OCI-LY3 (cell line): ENCODE results near the gene GRK6.
A peak's percentile ranks its signal among the peaks of the same experiment; 100 is the strongest.

Experiments
- H2AFZ ChIP-seq: fragments of 200-600, 300-600 bp; shearing (Covaris generic); 2 replicates; pipeline ENCODE4 v1.6.0; 2014; ENCODE audit warnings: antibody characterized with exemption, low read depth, low read length
- H3K27ac ChIP-seq: fragments of 200-600, 300-600 bp; sonication (generic); 2 replicates; pipeline ENCODE4 v1.5.1; 2014; ENCODE audit warnings: mild to moderate bottlenecking, low read length, moderate library complexity, mixed read lengths
- H3K27me3 ChIP-seq: fragments of 200-600, 300-600 bp; sonication (generic); 2 replicates; pipeline ENCODE4 v1.6.1; 2014; ENCODE audit warnings: low read depth, low read length, mixed read lengths
- H3K36me3 ChIP-seq: fragments of 200-600, 300-600 bp; sonication (generic); replicated peaks from 2 replicates; pipeline ENCODE3; 2014; ENCODE audit warnings: low read depth, low read length, mixed read lengths
- H3K4me1 ChIP-seq: fragments of 300-600, 200-600 bp; sonication (generic); 2 replicates; pipeline ENCODE4 v1.6.1; 2014; ENCODE audit warnings: low read length, mixed read lengths
- H3K4me2 ChIP-seq: fragments of 200-600, 300-600 bp; sonication (generic); 2 replicates; pipeline ENCODE4 v1.6.1; 2014; ENCODE audit warnings: low read length, mixed read lengths
- H3K4me3 ChIP-seq: fragments of 300-600, 200-600 bp; sonication (generic); 2 replicates; pipeline ENCODE4 v1.5.1; 2014; ENCODE audit warnings: antibody characterized with exemption, mild to moderate bottlenecking, low read length, moderate library complexity
- H3K79me2 ChIP-seq: fragments of 300-600, 200-600 bp; shearing (Covaris generic); 2 replicates; pipeline ENCODE4 v1.6.1; 2014; ENCODE audit warnings: mild to moderate bottlenecking, low read length, mixed read lengths
- H3K9ac ChIP-seq: fragments of 300-600, 200-600 bp; shearing (Covaris generic); 2 replicates; pipeline ENCODE4 v1.6.0; 2014; ENCODE audit warnings: mild to moderate bottlenecking, low read length, moderate library complexity
- H3K9me3 ChIP-seq: fragments of 200-600, 300-600 bp; shearing (Covaris generic); 2 replicates; pipeline ENCODE4 v1.6.1; 2014; ENCODE audit warnings: low read length, mixed read lengths; ENCODE audit not compliant: insufficient read depth
- H4K20me1 ChIP-seq: fragments of 200-600, 300-600 bp; sonication (generic); 2 replicates; pipeline ENCODE4 v1.6.1; 2016; ENCODE audit warnings: low read length, mixed read lengths; ENCODE audit not compliant: insufficient read depth
- EZH2phosphoT487 ChIP-seq: fragments of 200-600 bp; shearing (Covaris generic); IDR thresholded peaks from 2 replicates; pipeline ENCODE4 v1.6.1; 2018; ENCODE audit warnings: antibody characterized with exemption, mixed run types, low read depth
- TF ChIP-seq, protein P1 (sequence below): fragments of 200-600, 300-600 bp; sonication (generic); IDR thresholded peaks from 2 replicates; pipeline ENCODE4 v1.5.1; 2014; ENCODE audit warnings: antibody characterized with exemption, low read length, low read depth

Gene GRK6

DNA sequence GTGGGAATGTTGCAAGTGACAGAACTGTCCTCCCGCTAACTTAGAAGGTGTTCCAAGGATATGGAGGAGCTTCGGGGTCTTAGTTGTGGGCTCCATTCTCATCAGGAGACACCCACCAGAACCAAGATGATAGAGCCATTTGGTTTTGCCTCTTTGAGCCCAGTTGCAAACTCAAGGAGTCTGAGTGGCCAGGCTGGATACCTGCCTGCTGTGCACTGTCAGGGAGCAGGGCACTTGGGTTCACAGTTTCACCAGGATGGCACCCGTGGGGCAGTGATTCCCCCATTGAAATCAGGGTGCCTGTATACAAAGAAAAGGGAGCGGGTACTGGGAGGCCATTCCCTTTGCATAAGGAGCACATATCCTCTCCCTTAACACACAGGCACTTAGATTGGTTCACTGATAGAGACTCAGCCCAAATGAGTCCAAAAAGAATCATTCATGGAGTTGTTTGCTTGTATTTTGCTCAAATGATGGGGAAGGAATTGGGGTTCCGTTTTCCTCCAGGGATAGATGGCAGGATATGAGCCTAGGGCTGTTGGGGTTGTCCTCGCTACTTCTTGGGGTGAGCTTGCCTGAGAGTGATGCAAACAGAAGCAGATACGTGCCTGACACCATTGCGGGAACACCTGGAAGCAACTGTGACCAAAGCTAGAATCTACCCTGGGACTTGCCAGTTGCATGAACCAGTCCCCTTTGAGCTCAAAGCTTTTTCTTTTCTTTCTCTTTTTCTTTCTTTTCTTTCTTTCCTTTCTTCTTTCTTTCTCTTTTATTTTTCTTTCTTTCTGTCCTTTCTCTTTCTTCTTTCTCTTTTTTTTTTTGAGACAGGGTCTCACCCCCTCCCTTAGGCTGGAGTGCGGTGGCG, 18.8 kb downstream of the GRK6 start:
- Histone ChIP-seq H3K4me2 (peak overlapping the region; percentile 100), H3K4me3 (peak overlapping the region; percentile 81), H3K9ac (peak overlapping the region; percentile 78), H4K20me1 (no peaks in the 10 kb centered on the region), H2AFZ (no peak overlapping the region), H3K27me3 (no peaks in the 10 kb centered on the region), H3K27ac (no peak overlapping the region), H3K36me3 (no peaks in the 10 kb centered on the region), H3K4me1 (peaks cover 35% of the 10 kb centered on the region), H3K79me2 (no peaks in the 10 kb centered on the region), H3K9me3 (no peaks in the 10 kb centered on the region)
- TF ChIP-seq, protein P1, sequence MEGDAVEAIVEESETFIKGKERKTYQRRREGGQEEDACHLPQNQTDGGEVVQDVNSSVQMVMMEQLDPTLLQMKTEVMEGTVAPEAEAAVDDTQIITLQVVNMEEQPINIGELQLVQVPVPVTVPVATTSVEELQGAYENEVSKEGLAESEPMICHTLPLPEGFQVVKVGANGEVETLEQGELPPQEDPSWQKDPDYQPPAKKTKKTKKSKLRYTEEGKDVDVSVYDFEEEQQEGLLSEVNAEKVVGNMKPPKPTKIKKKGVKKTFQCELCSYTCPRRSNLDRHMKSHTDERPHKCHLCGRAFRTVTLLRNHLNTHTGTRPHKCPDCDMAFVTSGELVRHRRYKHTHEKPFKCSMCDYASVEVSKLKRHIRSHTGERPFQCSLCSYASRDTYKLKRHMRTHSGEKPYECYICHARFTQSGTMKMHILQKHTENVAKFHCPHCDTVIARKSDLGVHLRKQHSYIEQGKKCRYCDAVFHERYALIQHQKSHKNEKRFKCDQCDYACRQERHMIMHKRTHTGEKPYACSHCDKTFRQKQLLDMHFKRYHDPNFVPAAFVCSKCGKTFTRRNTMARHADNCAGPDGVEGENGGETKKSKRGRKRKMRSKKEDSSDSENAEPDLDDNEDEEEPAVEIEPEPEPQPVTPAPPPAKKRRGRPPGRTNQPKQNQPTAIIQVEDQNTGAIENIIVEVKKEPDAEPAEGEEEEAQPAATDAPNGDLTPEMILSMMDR, result no peak
- TF ChIP-seq EZH2phosphoT487, result no peak

- H3K9me3 ChIP-seq, result no peaks in the 10 kb centered on the region
- H3K4me1 ChIP-seq, result peaks cover 35% of the 10 kb centered on the region
- H3K4me3 ChIP-seq, result peak overlapping the region; percentile 81
- TF ChIP-seq, protein P1, result no peak
- no peak for TF ChIP-seq EZH2phosphoT487
- peak overlapping the region; percentile 100 for H3K4me2 ChIP-seq
- no peaks in the 10 kb centered on the region for H3K79me2 ChIP-seq
- 0 out of 2 replicates have a peak overlapping the region, but pooled peaks have one; percentile 47 for H2AFZ ChIP-seq
- H3K9ac ChIP-seq, result peak overlapping the region; percentile 78
- no peaks in the 10 kb centered on the region for H3K36me3 ChIP-seq
- no peaks in the 10 kb centered on the region for H3K27me3 ChIP-seq
- no peak overlapping the region for H3K27ac ChIP-seq
- H4K20me1 ChIP-seq, result no peaks in the 10 kb centered on the region
These were observed 19.4 kb downstream of the GRK6 start for GRCh38 chr5:177445917-177446199.

- Histone ChIP-seq H3K79me2 (no peaks in the 10 kb centered on the region), H3K27ac (no peak within 1 kb of the TSS), H3K4me2 (peak within 1 kb of the TSS; percentile 100), H3K4me1 (peaks cover 35% of the 10 kb centered on the region), H3K36me3 (no peaks in the 10 kb centered on the region), H3K27me3 (no peaks in the 10 kb centered on the region), H2AFZ (peak within 1 kb of the TSS; percentile 47), H3K9ac (peak within 1 kb of the TSS; percentile 78), H4K20me1 (no peaks in the 10 kb centered on the region), H3K9me3 (no peaks in the 10 kb centered on the region), H3K4me3 (peak within 1 kb of the TSS; percentile 81)
- TF ChIP-seq, protein P1, result no peak
- no peak for TF ChIP-seq EZH2phosphoT487
These were observed 20.0 kb downstream of the GRK6 start, which contains the start of gene PRR7 for GRCh38 chr5:177446200-177447065. Gene PRR7, plus strand, starts transcription at chr5:177446814. Its CDS starts 8,254 bp downstream, at chr5:177455068.

DNA sequence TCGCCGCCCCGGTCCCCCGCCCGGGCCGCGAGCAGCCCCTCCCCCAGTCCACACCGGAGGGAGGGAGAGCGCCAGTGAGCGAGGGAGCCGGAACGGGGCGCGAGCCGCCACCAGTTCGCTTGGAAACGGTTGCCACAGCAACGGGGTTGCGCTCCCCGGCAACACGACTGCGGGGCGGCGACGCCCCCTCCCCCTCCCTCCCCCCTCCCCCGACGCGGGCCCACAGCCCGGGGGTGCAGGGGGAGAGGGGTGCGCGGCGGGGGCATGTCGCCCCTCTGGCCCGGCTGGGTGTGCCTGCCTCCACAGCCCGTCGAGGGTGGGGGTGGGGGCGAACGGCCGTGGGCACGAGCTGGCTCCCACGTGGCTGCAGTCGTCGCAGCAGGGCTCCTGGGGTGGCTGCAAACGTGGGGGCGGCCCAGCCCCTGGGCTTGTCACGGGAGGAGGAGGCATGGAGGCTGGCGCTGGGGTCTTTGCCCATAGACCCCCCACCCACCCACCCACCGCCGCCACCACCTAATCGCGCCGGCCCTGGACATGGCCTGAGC, 20.7 kb downstream of the GRK6 start:
- H3K4me3 ChIP-seq, result peak overlapping the region; percentile 81

More for the DNA sequence above, 20.7 kb downstream of the GRK6 start:
- Histone ChIP-seq H3K4me1 (peaks cover 35% of the 10 kb centered on the region), H3K27ac (no peak overlapping the region), H3K27me3 (no peaks in the 10 kb centered on the region), H4K20me1 (no peaks in the 10 kb centered on the region), H3K36me3 (no peaks in the 10 kb centered on the region), H2AFZ (no peak overlapping the region), H3K9me3 (no peaks in the 10 kb centered on the region), H3K4me2 (peak overlapping the region; percentile 82), H3K9ac (peak overlapping the region; percentile 78), H3K79me2 (no peaks in the 10 kb centered on the region)
- no peak for TF ChIP-seq EZH2phosphoT487
- TF ChIP-seq, protein P1, result no peak
